HepG2 (cell line): ENCODE measurements around the gene HAS3. TPM values are rescaled to one million over a fixed set of nuclear protein-coding genes. Genes with fewer than 3 reads are reported as not detected.
A peak's percentile ranks its signal among the peaks of the same experiment; 100 is the strongest.

Experiments used
- ATAC-seq: fragments of 200-7000 bp; cut with Tn5 transposase; 3 replicates; pipeline ENCODE4 v1.9.1; 2020; ENCODE audit warnings: mild to moderate bottlenecking, moderate library complexity
- BruUV-seq: library from RNA; stranded (reverse); fragments of 400-500 nt; replicated peaks from 2 replicates; lab custom pipeline; 2021; lab: Mats Ljungman, UMichigan
- CTCF ChIA-PET: fragments of 300-600 bp; formaldehyde crosslinking; extraction: SDS; loops from one replicate; lab custom pipeline; 2021; ENCODE audit warnings: low total read pairs, inconsistent platforms, low intra/inter-chr PET ratio; lab: Yijun Ruan, JAX
- POLR2A ChIA-PET: fragments of 350-600 bp; sonication (Branson Sonifier 250); formaldehyde crosslinking; loops from one replicate; lab custom pipeline; 2020; ENCODE audit warnings: antibody characterized with exemption, inconsistent platforms; lab: Yijun Ruan, JAX
- DNase-seq: peaks from one replicate; pipeline ENCODE4 v3.0.0-alpha.2; 2015; ENCODE audit warnings: low spot score
- FAIRE-seq: peaks from 3 replicates; lab custom pipeline; 2011; peaks lifted over from hg19 to GRCh38; lab: Jason Lieb, UNC
- H2AFZ ChIP-seq: one replicate; pipeline ENCODE4 v1.6.1; 2011; ENCODE audit warnings: low read length, inconsistent platforms
- H3K27ac ChIP-seq: fragments of 300-600 bp; 3 replicates; pipeline ENCODE4 v1.8.0; 2011; ENCODE audit warnings: mixed run types, mild to moderate bottlenecking, mixed read lengths, low read length, inconsistent platforms; ENCODE audit not compliant: insufficient read depth; ENCODE audit errors: extremely low read length
- H3K27me3 ChIP-seq, 2 experiments: fragments of 200-600 bp in 1 of 2; 2 replicates in 1 of 2; 3 replicates in 1 of 2; pipeline versions ENCODE4 v1.6.0 to v1.8.0; 2011; ENCODE audit warnings: low read length in 2 of 2, mild to moderate bottlenecking in 2 of 2, moderate library complexity in 2 of 2, inconsistent platforms in 1 of 2; ENCODE audit not compliant: insufficient read depth in 2 of 2, control insufficient read depth in 1 of 2
- H3K36me3 ChIP-seq, 2 experiments: fragments of 200-600 bp in 1 of 2; replicated peaks in 1 of 2; 2 replicates in 1 of 2; 3 replicates in 1 of 2; pipeline versions ENCODE4 v1.5.1 to v1.8.0; 2011; ENCODE audit warnings: low read length in 2 of 2, inconsistent platforms in 1 of 2; ENCODE audit not compliant: insufficient read depth in 2 of 2, control insufficient read depth in 1 of 2
- H3K4me1 ChIP-seq: 2 replicates; pipeline ENCODE4 v1.5.1; 2012; ENCODE audit warnings: low read length, inconsistent platforms; ENCODE audit not compliant: insufficient read depth
- H3K4me2 ChIP-seq: 2 replicates; pipeline ENCODE4 v1.6.0; 2011; ENCODE audit warnings: low read depth, low read length, inconsistent platforms
- H3K4me3 ChIP-seq, 3 experiments: fragments of 200-600 bp in 1 of 3; sonication (generic), shearing (Covaris generic) in 1 of 3; replicated peaks in 1 of 3; 2 replicates each; pipeline ENCODE4 v1.5.1; 2011 to 2016; ENCODE audit warnings: low read length in 3 of 3, inconsistent platforms in 2 of 3, low read depth in 2 of 3, mild to moderate bottlenecking in 2 of 3, control low read depth in 1 of 3, mixed read lengths in 1 of 3; ENCODE audit not compliant: insufficient read depth in 1 of 3
- H3K79me2 ChIP-seq: one replicate; pipeline ENCODE4 v1.6.1; 2011; ENCODE audit warnings: low read length, inconsistent platforms; ENCODE audit not compliant: insufficient read depth
- H3K9ac ChIP-seq: 2 replicates; pipeline ENCODE4 v1.6.0; 2011; ENCODE audit warnings: mild to moderate bottlenecking, low read depth, low read length, inconsistent platforms; ENCODE audit not compliant: insufficient read depth
- H3K9me3 ChIP-seq: 2 replicates; pipeline ENCODE4 v1.5.1; 2012; ENCODE audit warnings: mild to moderate bottlenecking, low read length
- H4K20me1 ChIP-seq: 2 replicates; pipeline ENCODE4 v1.6.0; 2011; ENCODE audit warnings: inconsistent platforms, mild to moderate bottlenecking, low read length, moderate library complexity; ENCODE audit not compliant: insufficient read depth
- AKAP8 ChIP-seq: sonication (generic); formaldehyde crosslinking; IDR thresholded peaks from 2 replicates; pipeline ENCODE4 v1.5.1; 2020; ENCODE audit warnings: mild to moderate bottlenecking, missing genetic modification reagents
- CBFB ChIP-seq: sonication (generic); formaldehyde crosslinking; IDR thresholded peaks from 2 replicates; pipeline ENCODE4 v1.4.0; 2020; ENCODE audit warnings: missing genetic modification reagents
- HNF4A ChIP-seq: sonication (generic); formaldehyde crosslinking; IDR thresholded peaks from 2 replicates; pipeline ENCODE4 v1.4.0; 2020; ENCODE audit warnings: missing genetic modification reagents
- JDP2 ChIP-seq: sonication (generic); formaldehyde crosslinking; IDR thresholded peaks from 2 replicates; pipeline ENCODE4 v1.8.1; 2022; ENCODE audit warnings: missing genetic modification reagents, borderline replicate concordance
- KAT7 ChIP-seq: IDR thresholded peaks from 2 replicates; pipeline ENCODE4 v1.6.1; 2018; ENCODE audit warnings: borderline replicate concordance, missing compliant biosample characterization
- KDM5B ChIP-seq: sonication (generic); formaldehyde crosslinking; IDR thresholded peaks from 2 replicates; pipeline ENCODE4 v1.4.0; 2020; ENCODE audit warnings: missing genetic modification reagents, mild to moderate bottlenecking, borderline replicate concordance
- ZBTB8A ChIP-seq: sonication (generic); formaldehyde crosslinking; IDR thresholded peaks from 2 replicates; pipeline ENCODE4 v1.4.0; 2020; ENCODE audit warnings: mild to moderate bottlenecking, low read depth, missing genetic modification reagents, borderline replicate concordance
- ZMYM3 ChIP-seq: sonication (generic); formaldehyde crosslinking; IDR thresholded peaks from 2 replicates; pipeline ENCODE4 v1.5.1; 2020; ENCODE audit warnings: mild to moderate bottlenecking, missing genetic modification reagents
- ZZZ3 ChIP-seq: sonication (generic); formaldehyde crosslinking; IDR thresholded peaks from 2 replicates; pipeline ENCODE4 v1.4.0; 2020; ENCODE audit warnings: missing genetic modification reagents, mild to moderate bottlenecking, borderline replicate concordance
- WGBS: methylation state at CpG from one replicate; pipeline ENCODE4 v1.1.6; 2017; ENCODE audit warnings: low lambda C conversion rate; 5-methylcytosine and 5-hydroxymethylcytosine counted together
- in situ Hi-C: cut with HindIII; loops from 2 replicates; pipeline ENCODE4 v1.10.0; 2017; ENCODE audit warnings: low pct_unique_long_range_greater_than_20kb; ENCODE audit not compliant: extremely low pct_ligation_motif_present
- intact Hi-C: fragments of 100-400 bp; cut with micrococcal nuclease; formaldehyde crosslinking; loops from one replicate; pipeline ENCODE4 v1.10.0; 2022; ENCODE audit not compliant: unreplicated experiment
- polyA plus RNA-seq, 8 experiments: library from polyadenylated mRNA; depleted of rRNA in 3 of 8; stranded (reverse) in 7 of 8; unstranded in 1 of 8; fragments of >200 nt; fragmentation: Illumina TruSeq in 4 of 8; extraction: Trizol in 4 of 8; gene quantifications; 2 replicates each; pipeline versions ENCODE4 v1.2.1 to v1.2.3, GENCODE V29; 2011 to 2016; ENCODE audit warnings: low read depth in 4 of 8, missing spikeins in 1 of 8, mixed read lengths in 1 of 8; ENCODE audit not compliant: insufficient read depth in 1 of 8
- total RNA-seq, 5 experiments: library from RNA; depleted of rRNA; stranded (reverse); fragments of >200 nt; fragmentation: Illumina TruSeq; extraction: Trizol; gene quantifications; 2 replicates each; pipeline ENCODE4 v1.2.3, GENCODE V29; 2016; ENCODE audit warnings: low read depth in 1 of 5
- TF ChIP-seq, protein P1 (sequence below): sonication (generic); formaldehyde crosslinking; IDR thresholded peaks from 2 replicates; pipeline ENCODE4 v1.8.0; 2023; ENCODE audit warnings: mild to moderate bottlenecking, missing genetic modification reagents
- TF ChIP-seq, protein P2 (sequence below): sonication (generic); formaldehyde crosslinking; conservative IDR thresholded peaks from 2 replicates; pipeline ENCODE4 v1.5.0; 2020; ENCODE audit warnings: missing genetic modification reagents

The HAS3 gene
- total and polyA plus RNA-seq, 2 of the 13 experiments (the other 11 are each of a cell fraction or from before 2014, with no cell fraction given), result 0.04 to 0.30 TPM

GRCh38 chr16:69118468-69118867 is 13.0 kb downstream of the HAS3 start:
- intact Hi-C loops (no loop called here), in situ Hi-C loops (loop anchor here (25.0 kb wide), 1 partner anchor 406 kb away; no protein-coding TSS in a partner anchor)
- Histone ChIP-seq H3K9ac (no peak overlapping the region), H4K20me1 (no peaks in the 10 kb centered on the region), H3K27ac (no peak overlapping the region), H3K4me1 (peaks cover 14% of the 10 kb centered on the region), H2AFZ (no peak overlapping the region), H3K36me3 (peaks cover 19 to 43% of the 10 kb centered on the region in 2 experiments), H3K4me3 (no peak overlapping the region), H3K27me3 (no peaks in the 10 kb centered on the region)
- no peak for ATAC-seq
- CTCF ChIA-PET, result no interaction called here
- TSS peak; percentile 42 for BruUV-seq
- DNase-seq, result no peak
- 100% methylated on average over 2 of the region's 2 CpGs for WGBS
- POLR2A ChIA-PET, result interaction anchor here (1.1 kb wide), 2 partner anchors 13 to 81 kb away, joined by 3 read pairs; partner anchors contain the start of gene HAS3
- TF ChIP-seq JDP2 (CRISPR knock-in tag) (no peak), ZMYM3 (CRISPR knock-in tag) (no peak), ZBTB8A (CRISPR knock-in tag) (no peak)
- TF ChIP-seq, protein P1, sequence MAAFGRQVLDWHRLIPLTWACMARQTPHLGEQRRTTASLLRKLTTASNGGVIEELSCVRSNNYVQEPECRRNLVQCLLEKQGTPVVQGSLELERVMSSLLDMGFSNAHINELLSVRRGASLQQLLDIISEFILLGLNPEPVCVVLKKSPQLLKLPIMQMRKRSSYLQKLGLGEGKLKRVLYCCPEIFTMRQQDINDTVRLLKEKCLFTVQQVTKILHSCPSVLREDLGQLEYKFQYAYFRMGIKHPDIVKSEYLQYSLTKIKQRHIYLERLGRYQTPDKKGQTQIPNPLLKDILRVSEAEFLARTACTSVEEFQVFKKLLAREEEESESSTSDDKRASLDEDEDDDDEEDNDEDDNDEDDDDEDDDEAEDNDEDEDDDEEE (CRISPR knock-in tag), result no peak
- TF ChIP-seq, all 625 proteins: peak for 0
- Histone ChIP-seq H3K79me2 (no peaks in the 10 kb centered on the region), H3K9me3 (no peaks in the 10 kb centered on the region), H3K4me2 (no peak overlapping the region)
- no peak for FAIRE-seq

- no peak for TF ChIP-seq CBFB (CRISPR knock-in tag)
- TF ChIP-seq, protein P2, sequence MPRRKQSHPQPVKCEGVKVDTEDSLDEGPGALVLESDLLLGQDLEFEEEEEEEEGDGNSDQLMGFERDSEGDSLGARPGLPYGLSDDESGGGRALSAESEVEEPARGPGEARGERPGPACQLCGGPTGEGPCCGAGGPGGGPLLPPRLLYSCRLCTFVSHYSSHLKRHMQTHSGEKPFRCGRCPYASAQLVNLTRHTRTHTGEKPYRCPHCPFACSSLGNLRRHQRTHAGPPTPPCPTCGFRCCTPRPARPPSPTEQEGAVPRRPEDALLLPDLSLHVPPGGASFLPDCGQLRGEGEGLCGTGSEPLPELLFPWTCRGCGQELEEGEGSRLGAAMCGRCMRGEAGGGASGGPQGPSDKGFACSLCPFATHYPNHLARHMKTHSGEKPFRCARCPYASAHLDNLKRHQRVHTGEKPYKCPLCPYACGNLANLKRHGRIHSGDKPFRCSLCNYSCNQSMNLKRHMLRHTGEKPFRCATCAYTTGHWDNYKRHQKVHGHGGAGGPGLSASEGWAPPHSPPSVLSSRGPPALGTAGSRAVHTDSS (CRISPR knock-in tag), result no peak
- 0 out of 2 replicates have a peak, but pooled peaks have one; percentile 52 for TF ChIP-seq AKAP8 (CRISPR knock-in tag)
- TF ChIP-seq ZZZ3 (CRISPR knock-in tag), result no peak
- TF ChIP-seq HNF4A (CRISPR knock-in tag), result 0 out of 2 replicates have a peak, but pooled peaks have one; percentile 7
- no peak for TF ChIP-seq KDM5B
- TF ChIP-seq KAT7 (CRISPR knock-in tag), result no peak
- H3K79me2 ChIP-seq, result no peaks in the 10 kb centered on the region
- no peak overlapping the region for H3K4me3 ChIP-seq
- WGBS, result 90% methylated on average over 2 of the region's 2 CpGs
- H3K36me3 ChIP-seq, result peaks cover 19 to 43% of the 10 kb centered on the region in 2 experiments
- no peak overlapping the region for H2AFZ ChIP-seq
- FAIRE-seq (no peak), DNase-seq (no peak), ATAC-seq (no peak)
- BruUV-seq, result no TSS peak
- H3K4me2 ChIP-seq, result no peak overlapping the region
- intact Hi-C loops (no loop called here), in situ Hi-C loops (loop anchor here (25.0 kb wide), 1 partner anchor 407 kb away; no protein-coding TSS in a partner anchor)
- peaks cover 14% of the 10 kb centered on the region for H3K4me1 ChIP-seq
- POLR2A ChIA-PET, result interaction anchor here (1.1 kb wide), 2 partner anchors 14 to 82 kb away, joined by 3 read pairs; partner anchors contain the start of gene HAS3
- no peaks in the 10 kb centered on the region for H4K20me1 ChIP-seq
- H3K27ac ChIP-seq, result no peak overlapping the region
- H3K9me3 ChIP-seq, result no peaks in the 10 kb centered on the region
- no peaks in the 10 kb centered on the region for H3K27me3 ChIP-seq
- no peak overlapping the region for H3K9ac ChIP-seq
- CTCF ChIA-PET, result no interaction called here
These were observed 13.5 kb downstream of the HAS3 start for GRCh38 chr16:69118994-69119393.
